Activated naive CD4-positive, alpha-beta T cell treated with Interleukin-2 at 50 U/mL for 16 hours (primary cell): ENCODE data around the gene STMND1.

Experiments used
- DNase-seq: peaks from one replicate; pipeline ENCODE4 v3.0.0-alpha.2; 2020

The STMND1 gene

DNA sequence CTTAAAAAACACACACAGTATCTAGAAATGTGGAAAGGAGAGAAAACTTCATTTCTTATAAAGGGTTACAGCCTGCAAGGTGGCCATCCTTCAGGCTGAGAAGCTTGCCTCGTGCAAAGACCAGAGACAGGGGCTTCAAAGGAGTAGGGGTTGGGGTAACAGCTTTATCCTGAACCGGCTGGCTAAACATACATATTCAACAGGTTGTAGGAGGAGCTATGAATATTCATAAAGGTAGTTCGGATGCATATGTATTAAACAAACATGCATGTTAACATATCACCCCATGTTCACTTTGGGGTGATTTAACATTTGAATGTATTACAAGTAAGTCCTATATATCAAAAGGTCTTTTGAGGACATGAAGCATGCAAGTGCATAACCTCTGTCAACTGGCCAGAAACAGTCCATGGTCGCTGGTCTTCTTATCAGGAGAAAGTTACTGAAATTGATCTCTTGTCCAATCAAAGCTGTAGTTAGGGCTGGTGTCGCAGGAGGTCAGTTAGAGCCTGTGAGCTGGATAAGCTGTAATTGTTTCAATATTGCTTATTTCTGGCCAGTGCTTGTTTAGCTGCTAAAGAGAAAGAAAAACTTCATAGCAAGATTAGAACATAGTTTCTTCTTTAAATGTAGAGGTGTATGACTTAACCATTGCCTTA lies 2.3 kb upstream of the STMND1 start:
- no peak for DNase-seq

GRCh38 chr6:17100806-17101205 lies 1.0 kb upstream of the STMND1 start:
- no peak for DNase-seq

DNA sequence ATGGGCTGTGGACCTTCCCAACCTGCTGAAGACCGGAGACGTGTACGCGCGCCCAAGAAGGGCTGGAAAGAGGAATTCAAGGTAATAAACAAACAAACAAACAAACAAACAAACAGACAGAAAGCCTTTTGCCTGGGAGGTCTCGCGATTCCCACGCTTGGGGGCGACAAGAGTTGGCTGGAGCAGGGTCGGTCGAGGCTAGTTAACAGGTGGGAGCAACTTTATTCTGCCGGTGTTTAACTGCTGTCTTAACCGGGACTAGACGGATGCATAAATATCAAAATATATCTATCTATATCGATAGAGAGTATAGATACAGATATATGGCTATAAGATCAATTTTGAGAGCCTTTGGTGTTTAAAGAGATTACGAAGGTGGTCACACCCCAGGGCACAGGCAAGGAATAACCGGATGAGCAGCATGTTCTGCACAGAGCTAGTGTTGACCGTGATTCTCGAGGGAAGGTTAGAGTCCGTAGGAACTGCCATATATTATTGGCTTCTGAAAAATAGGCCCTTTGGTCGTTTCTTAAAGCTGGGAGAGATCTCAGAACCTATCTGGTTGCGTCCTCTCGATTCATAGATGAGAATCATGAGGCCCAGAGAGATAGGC lies 514 bp downstream of the STMND1 start:
- DNase-seq: no peak

DNA sequence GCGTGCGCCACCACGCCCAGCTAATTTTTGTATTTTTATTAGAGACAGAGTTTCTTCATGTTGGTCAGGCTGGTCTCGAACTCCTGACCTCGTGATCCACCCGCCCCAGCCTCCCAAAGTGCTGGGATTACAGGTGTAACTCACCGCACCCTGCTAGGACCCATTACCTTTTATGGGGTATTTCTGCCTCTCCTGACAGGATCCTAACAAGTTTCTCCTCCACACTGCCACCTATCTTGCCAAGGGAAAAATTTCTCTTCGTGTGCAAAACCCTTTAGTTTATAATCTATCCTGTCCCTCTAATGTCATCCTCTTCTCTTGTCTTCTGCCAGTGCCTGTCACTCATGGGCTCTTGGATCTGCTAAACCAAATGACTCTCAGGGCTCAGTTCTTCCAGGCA lies 1.9 kb downstream of the STMND1 start:
- no peak for DNase-seq

GRCh38 chr6:17107863-17108262 lies 6.0 kb downstream of the STMND1 start:
- no peak for DNase-seq

GRCh38 chr6:17115251-17116116 lies 13.6 kb downstream of the STMND1 start:
- no peak for DNase-seq

- no peak for DNase-seq
Observed at GRCh38 chr6:17116117-17116440, 14.2 kb downstream of the STMND1 start.

- DNase-seq: no peak
Observed at GRCh38 chr6:17120019-17120418, 18.2 kb downstream of the STMND1 start.

DNA sequence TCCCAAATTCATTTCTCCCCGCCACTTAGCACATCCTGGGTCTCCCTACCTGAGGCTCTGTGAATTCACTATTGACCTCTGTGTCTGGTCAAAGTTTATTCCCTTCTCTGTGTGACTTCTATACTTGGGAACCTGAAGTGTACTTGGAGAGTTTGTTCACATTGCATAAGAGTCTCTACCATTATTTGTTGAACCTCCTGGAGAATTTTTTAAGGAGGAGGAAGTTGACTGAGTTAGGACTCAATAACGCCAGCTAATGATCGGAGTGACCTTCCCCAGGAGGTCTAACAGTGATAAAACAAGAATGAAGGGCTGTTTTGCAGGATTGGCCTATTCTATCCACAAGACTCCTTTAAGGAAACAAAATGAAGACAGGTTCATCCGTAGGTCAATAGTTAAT lies 23.6 kb downstream of the STMND1 start:
- no peak for DNase-seq

- no peak for DNase-seq
Observed at GRCh38 chr6:17130786-17131185, 28.9 kb downstream of the STMND1 start.

- DNase-seq: no peak
Observed at GRCh38 chr6:17132967-17133366, 31.1 kb downstream of the STMND1 start.

DNA sequence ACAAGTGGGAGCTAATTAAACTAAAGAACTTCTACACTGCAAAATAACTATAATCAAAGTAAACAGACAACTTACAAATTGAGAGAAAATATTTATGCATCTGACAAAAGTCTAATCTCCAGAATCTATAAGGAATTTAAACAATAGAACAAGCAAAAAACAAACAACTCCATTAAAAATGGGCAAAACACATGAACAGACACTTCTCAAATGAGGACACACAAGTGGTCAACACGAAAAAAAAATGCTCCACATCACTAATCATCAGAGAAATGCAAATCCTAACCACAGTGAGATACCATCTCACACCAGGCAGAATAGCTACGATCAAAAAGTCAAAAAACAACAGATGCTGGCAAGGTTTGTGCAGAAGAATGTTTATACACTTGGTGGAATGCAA lies 36.2 kb downstream of the STMND1 start:
- no peak for DNase-seq

- DNase-seq: no peak
Observed at GRCh38 chr6:17144016-17144415, 42.2 kb downstream of the STMND1 start.

- no peak for DNase-seq
Observed at GRCh38 chr6:17149571-17149970, 47.7 kb downstream of the STMND1 start.

DNA sequence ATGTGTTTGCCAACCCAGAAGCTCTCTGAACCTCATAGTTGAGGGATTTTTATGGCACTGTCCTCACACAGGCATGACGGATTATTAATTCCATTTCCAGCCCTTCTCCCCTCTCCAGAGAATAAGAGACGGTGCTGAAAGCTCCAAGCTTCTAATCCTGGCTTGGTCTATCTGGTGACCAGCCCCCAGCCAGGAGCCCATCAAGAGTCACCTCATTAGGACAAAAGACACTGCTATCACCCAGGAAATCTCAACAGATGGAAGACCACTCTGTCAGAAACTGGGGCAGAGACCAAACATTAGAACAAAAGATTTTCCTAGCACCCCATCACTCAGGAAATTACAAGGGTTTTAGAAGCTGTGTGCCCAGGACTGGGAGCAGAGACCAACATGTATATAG lies 48.2 kb downstream of the STMND1 start:
- DNase-seq: no peak

GRCh38 chr6:17151888-17152287 lies 50.0 kb downstream of the STMND1 start:
- no peak for DNase-seq

DNA sequence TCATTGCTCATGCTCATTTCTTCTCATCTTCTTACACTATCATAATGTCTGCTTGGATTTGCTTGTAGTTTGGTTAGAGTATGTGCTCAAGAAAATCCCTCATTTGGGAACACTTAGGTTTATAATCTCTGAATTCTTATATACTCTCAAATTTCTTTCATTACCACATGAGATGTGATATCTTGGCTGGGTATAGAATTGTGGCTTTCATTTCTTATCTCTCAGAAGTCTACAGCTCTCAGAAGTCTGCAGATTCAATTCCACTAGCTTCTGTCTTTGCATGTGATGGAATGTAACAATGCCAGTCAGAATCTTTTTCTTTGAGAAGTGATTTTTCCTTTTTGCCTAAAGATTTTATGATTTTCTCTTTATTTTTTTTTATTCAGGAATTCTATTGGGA lies 50.9 kb downstream of the STMND1 start:
- DNase-seq: no peak

DNA sequence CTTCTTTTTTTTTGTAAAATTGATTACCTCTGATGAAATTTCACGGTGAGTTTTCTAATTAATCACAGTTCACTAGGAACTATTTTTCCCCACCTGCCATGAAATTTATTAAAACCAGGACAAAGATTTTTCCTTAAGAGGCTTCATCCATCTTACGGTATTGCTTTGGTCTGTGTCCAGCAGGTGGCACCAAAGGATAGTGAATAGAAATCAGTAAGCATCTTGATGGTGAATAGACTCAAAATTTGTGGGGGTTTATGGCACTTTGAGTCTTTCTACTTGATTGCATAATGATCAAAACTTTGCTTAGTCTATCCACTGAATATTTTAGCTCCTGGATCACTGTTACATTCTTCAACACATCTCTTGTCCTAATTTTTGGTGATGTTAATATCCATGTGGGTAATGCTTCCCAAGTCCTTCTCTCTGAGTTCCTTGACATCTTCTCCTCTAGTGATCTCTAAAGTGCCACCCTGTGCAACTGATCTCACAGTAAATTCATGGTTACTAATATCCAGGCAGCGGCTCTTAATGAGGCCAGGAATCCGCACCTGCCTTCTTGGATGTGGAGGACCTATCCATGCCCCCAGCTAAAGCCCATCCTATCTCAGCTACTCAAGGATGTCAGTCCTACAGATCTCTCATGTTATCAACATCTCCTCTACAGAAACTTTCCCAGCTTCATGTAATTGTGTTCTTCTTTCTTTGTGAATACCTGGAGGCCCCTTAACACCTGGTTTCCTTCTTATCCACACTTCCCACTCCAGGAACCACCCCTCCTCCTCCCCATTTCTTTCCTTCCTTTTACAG lies 54.5 kb downstream of the STMND1 start:
- peak; percentile 49 for DNase-seq

- no peak for DNase-seq
Observed at GRCh38 chr6:17156966-17157365, 55.1 kb downstream of the STMND1 start.

GRCh38 chr6:17157617-17158016 lies 55.8 kb downstream of the STMND1 start:
- no peak for DNase-seq

- DNase-seq: no peak
Observed at GRCh38 chr6:17159240-17159639, 57.4 kb downstream of the STMND1 start.

GRCh38 chr6:17161076-17161475 lies 59.2 kb downstream of the STMND1 start:
- no peak for DNase-seq

DNA sequence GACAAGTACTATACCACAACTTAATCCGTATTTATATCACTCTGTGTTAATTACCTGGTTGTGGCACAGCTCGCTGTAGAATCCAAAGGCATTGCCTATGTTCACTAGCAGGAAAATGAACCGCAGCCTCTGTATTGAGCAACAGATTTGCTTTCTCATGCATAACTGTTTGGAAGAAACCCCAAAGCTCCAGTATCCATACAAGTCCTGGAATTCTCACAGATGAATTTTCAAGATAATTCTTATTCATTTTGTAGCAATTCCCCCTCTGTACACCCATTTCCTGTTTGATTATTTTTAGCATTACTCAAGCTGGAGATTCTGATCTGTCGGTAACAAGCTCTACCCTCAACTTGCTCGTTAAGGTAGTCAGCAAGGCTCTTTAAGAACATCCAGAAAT lies 63.5 kb downstream of the STMND1 start:
- DNase-seq: no peak
